Measurements from ENCODE around the gene PGBD5.

PGBD5 gene

DNA sequence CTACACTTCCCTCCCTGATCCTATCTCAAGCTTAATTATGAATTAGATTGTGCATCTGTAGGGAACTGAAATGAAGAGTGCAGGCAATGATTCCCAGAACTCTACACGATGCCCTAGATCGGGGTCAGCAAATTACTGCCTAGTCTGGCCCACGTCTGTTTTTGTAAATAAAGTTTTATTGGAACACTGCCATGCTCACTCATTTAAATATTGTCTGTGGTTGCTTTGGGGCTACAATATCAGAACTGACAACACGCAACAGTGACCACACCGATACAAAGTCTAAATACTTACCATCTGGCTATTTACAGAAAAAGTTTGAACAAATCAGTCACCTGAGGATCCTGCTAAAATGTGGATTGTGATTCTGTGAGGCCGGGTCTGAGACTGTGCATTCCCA is 74.1 kb downstream of the PGBD5 start:
- in situ Hi-C loops (cut with HindIII; ENCODE audit: low sequenced_read_pairs): no loop called here

DNA sequence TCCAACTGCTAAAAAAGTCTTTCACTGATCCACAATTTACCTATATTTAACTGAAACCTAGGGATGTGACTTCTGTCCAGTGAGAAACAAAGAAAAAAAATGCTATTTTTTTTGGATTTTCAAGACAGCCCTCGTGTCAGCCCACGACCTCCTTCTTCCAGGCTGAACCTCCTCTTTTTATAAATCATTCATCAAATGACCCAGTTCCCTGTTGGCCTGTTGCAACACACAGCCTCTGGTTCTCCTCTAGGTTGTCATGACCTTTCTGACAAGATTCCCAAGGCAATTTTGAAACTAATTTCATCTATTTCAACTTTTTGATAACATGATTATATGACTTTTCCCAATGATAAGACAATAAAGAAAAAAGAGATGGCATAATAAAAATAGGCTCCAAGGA is 74.6 kb downstream of the PGBD5 start:
- in situ Hi-C loops (cut with HindIII; ENCODE audit: low sequenced_read_pairs): no loop called here

DNA sequence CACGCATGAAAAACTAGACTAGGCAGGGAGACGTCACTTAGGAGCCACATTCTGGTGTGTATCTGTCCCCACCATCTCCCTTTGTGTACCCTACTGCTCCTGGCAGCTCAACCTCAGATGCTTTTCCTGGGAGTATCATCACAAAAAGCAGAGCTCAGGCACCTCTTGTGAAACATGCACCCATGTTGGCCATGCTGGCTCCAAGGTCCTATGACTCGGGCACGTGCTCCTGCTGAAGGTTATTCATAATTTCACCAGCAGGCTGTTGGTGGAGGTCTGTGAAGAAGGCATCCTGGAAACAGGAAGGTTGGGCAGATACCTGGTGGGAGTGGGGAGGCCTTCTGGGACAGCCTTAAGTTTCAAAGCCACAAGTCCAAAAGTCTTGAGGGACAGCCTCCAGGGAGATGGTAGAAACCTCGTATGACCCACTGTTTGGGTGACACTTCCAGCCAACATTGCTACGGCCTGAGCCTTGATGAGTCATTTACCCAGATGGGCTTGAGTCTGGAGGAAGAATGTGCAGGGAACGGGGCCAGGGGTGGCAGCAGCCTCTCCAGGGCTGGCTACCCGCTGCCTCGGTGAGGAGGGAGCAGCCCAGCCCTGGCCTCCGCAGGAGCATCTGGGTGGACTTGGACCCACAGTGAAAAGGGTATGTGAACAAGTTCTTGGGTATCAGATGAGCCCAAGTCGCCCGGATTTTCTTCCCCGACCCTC is 75.8 kb downstream of the PGBD5 start:
- in situ Hi-C loops (cut with HindIII; ENCODE audit: low sequenced_read_pairs): no loop called here

DNA sequence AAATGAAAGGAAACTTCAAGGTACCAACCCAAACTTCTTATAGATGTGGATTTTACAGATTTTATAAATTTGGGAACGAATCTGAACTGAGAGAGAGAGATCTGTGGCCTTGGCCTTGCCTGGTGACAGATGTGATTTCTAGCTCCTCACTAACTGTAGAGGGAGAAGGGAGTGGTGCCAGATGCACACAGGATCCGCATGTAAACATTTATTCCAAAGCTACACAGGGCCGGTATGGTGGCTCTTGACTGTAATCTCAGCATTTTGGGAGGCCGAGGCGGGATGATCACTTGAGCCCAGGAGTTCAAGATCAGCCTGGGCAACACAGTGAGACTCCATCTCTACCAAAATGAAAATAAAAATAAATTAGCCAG is 77.1 kb downstream of the PGBD5 start:
- in situ Hi-C loops (cut with HindIII; ENCODE audit: low sequenced_read_pairs): no loop called here

DNA sequence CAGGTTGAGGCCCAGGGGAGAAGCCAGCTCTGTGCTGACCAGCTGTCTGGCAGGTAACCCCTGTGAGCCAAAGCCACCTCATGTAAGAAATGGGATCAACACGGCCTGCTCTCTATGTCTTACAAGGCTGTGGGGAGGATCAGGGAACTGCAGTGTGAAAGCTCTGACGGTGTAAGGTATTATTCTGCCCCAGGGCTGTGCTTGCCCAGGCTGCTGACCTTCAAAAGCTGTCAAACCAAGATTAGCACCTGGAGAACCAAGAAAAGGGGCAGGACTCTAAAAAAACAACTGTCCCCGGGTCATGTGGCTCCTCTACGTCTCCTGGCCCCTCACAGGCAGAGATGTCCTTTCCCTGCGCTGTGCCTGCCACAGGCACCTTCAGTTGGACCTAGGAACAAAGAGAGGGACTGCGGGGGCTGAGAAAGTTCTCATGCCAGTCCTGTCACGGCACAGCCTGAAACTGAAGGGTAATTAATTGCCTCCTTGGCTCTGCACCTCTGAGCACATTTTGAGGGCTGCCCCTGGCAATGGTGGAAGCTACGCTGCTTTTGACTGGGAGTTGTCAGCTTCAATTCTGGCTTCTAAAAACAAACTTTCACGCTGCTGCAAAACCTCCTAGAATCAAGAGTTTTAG is 77.6 kb downstream of the PGBD5 start:
- in situ Hi-C loops (cut with HindIII; ENCODE audit: low sequenced_read_pairs): no loop called here

DNA sequence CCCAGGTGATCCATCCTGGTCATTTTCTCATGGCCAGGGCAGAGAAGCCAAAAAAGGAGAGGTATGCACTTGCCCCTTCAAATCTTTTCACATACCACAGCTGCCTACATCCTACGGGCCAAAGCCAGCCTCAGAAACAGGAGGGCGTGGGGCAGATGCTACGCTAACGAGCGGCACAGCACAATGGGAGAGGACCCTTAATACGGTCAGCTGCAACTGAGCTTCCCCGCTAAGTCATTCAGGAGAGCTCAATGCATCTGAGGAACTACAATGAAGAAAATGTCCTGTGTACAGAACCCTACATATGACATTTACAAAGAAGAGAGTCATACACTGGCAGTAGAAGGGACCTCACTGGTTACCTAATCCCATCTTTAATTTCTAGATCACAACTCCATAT is 78.2 kb downstream of the PGBD5 start:
- in situ Hi-C loops (cut with HindIII; ENCODE audit: low sequenced_read_pairs): no loop called here

DNA sequence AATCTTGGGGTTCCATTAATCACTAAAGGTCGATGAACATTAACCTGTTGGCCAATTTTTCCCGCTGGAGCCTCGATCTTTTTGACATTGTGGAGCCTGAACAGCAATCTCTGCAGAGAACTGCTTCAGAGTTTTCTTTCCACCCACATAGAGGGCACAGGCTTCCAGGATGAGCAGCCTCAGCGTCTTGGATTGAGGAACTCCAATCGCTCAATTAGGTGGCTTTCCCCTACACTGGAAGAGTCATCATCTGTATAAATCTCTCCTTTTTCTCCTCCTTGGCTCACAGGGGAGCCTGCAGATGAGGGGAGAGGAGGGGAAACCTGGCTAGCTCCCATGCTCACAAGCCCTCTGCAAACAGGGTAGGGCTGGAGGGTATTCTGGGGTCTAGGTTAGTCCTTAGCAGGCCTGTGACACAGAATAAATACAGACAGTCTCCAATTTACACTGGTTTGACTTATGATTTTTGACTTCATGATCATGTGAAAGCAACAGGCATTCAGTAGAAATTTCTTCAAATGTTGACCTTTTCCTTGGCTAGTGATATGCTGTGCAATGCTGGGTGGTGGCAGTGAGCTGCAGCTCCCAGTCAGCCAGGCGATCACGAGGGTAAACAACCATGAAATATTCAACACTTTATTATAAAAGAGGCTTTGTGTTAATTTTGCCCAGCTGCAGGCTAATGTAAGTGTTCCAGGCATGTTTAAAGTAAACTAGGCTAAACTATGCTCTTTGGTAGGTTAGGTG is 80.8 kb downstream of the PGBD5 start:
- in situ Hi-C loops (cut with HindIII; ENCODE audit: low sequenced_read_pairs): no loop called here

DNA sequence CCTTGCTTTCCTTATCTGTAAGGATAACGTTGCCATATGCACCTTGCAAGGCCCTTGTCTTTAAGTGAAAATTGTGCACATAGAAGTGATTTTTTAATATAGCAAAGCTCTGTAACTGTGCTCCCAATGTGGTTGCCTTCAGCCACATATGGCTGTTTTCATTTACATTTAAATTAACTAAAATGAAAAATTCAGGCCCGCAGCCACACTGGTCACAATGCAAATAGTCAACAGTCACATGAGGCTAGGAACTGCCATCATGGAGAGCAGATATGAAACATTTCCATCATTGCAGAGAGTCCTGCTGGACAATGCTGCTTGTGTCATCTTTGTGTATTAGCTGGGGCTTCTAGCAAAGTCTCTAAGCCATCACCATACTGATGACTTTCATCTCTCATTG is 83.4 kb downstream of the PGBD5 start:
- in situ Hi-C loops (cut with HindIII; ENCODE audit: low sequenced_read_pairs): no loop called here

DNA sequence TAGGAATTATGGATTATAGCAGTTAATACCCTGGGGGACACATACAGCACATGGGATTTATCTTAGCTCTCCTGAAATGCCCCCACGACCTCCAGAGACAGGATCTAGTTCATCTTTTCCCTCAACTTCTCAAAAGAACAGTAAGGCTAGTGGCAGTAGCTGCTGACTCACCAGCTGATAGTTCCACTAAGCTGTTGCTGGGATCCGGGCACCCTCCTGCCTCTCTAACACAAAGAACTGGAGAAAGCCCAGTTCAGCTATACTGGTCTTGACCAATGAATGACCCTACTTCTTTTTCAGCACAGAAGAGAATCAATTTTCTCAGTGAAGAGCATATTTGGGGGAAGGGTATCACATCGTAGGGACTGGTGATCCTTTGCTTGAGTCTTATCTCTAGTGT is 84.1 kb downstream of the PGBD5 start:
- in situ Hi-C loops (cut with HindIII; ENCODE audit: low sequenced_read_pairs): no loop called here

DNA sequence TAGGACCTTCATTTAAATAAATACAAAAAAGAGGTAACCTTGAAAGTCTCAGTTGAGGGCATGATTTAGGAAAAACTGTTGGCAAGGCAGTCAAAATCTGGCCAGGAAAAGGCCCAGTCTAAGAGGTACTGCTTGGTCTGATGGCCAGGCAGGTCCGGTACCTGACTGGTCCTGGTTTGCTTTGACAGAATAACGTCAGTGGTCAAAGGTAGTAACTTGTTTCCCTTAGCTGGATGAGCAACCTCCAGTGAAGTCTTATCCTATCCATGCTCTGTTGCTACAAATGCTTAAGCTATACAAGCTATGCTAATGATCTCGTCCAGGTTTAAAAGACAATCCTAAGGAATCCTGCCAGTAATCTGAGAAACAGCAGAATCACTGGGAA is 85.0 kb downstream of the PGBD5 start:
- in situ Hi-C loops (cut with HindIII; ENCODE audit: low sequenced_read_pairs): no loop called here

DNA sequence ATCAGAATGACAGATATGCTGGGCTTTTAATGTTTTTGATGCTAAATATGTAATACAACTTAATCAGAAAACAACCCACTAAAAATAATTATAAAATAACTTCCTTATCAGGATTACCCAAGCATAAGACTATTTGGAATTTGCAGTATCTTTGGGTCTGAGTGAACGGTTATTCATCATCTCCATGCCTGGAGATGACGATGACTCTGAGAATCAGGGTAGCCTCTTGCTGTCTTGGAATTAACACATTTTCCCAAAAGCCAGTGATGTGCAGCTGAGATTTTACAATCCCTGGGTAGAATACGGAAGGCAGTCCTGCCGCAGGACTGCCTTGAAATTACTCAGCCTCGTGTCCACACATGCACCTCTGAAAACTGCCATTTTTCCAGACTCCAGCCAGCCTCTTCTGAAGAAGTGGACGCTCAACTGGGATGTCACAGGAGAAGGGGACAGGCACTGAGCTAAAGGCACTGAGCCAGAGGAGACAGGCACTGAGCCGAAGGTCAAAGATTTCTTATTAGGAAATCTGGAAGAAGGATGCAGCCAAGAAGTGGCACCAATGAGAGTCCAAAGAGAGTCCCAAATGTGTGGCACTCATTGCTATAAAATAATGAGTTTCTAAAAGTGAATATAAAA is 85.5 kb downstream of the PGBD5 start:
- in situ Hi-C loops (cut with HindIII; ENCODE audit: low sequenced_read_pairs): no loop called here

DNA sequence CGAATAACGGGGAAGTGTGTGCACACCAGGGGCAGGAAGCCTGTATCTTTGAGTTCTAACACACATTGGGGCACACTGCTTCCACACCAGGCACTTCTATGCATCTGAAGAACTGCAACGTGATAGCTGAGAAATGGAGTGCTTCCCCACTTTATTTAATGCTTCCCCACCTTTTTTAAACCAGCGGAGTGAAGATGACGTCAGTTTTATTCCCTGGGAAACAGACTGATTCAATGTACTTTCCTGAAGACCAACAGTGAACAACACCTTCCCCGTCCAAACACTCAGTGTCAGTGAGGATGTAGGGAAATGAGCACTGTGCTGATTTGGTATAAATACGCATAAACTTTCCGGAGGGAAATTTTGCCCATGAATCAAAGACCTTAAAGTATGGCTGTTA is 87.1 kb downstream of the PGBD5 start:
- in situ Hi-C loops (cut with HindIII; ENCODE audit: low sequenced_read_pairs): no loop called here

DNA sequence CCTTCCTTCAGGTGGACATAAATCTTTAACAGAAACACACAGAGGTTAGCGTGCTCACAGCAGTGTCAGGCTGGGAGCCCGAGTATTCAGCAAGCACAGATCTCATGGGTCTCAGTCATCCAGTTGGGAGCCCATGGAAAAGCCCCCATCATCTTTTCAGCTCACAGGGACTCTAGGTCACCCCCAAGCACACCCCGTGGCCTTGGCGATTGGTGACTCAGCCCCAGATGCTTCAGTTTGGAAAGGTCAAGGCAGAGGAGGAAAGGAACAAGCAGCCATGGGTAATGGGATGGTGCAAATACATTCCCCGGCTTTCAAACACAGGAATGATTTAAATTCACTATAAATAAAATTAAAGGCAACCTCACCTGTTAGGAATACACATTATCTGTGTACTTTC is 88.9 kb downstream of the PGBD5 start:
- in situ Hi-C loops (cut with HindIII; ENCODE audit: low sequenced_read_pairs): no loop called here

DNA sequence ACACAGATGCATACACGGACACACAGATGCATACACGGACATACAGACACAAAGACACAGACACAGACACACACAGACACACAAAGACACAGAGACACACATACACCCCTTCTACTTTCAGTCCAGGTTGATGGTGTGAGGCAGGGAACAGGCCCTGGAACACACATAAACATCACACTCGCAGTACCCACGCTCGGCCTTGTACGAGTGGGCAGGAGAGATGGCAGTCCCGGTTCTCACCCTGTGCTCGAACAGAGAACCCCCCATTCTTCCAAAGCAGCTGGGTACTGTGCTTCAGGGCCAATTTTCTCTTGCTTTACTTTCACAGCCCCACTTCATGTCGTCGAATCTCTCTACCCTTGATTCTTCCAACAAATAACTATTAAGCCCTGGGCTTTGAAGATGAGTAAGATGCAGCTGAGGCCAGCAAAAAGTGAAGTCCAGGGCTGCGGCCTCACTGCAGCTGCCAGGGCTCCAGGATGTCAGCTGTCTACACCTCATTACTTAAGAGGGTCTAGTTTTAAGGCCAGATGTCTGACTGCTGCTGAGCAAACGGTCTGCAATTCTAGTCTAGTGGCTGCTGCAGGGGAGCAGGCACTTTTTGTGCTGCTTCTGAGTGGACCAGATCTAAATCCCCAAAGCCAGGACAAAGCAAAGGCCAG is 90.1 kb downstream of the PGBD5 start:
- in situ Hi-C loops (cut with HindIII; ENCODE audit: low sequenced_read_pairs): no loop called here

DNA sequence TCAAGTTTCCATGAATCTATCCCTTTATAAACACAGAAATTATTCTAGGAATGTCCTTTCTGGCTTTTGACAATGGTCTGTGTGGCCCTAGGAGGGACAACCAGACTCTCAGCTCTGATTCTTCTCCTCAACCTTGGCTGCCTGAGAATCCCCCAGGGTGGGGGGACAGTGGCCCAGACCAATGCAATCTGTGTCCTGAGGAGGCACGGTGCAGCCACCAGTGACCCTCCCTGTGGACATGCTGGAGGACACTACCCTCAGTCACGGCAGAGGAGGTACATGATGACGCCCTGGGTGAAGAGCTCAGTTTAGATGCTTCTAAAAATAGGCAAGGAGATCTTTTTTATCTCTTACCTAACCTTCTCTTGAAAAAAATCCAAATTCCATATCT is 91.7 kb downstream of the PGBD5 start:
- in situ Hi-C loops (cut with HindIII; ENCODE audit: low sequenced_read_pairs): no loop called here

DNA sequence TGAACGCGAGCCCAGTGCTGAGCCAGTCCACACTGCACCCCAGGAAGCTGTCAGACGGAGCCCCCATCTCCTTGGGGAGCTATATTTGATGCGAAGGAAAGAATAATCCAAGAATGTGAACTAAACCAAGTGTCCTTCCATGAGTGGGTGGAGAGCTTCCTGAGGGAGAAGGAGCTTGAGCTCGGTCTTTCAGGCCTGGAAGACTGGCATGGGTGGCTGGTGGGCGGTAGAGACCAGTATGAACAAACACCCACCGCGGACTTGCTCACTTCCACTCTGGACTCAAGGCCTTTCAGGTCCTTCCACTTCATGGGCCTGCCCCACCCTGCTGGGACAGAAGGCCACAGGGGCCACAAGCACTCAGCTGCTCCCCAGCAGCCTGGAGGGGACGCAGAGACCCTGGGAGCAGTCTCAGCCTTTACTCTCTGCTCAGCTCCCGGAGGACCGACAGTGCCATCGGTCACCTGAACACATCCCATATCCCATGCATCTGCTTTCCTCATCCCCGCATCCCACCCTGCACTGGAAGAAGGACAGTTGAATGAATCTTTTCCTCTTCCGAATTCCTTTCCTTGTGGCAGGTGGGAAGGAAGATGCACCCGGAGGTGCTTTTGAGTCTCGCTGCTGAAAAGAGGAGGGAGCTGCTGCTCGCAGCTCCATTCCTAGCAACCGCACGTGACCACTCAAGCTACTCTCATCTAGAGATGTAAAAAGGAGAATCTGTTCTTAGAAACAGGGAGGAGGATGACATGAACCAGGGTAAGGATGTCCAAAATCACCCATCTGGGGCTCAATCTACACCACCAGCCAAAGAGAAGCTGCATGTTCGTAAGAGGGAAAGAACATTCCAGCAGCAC is 92.3 kb downstream of the PGBD5 start:
- in situ Hi-C loops (cut with HindIII; ENCODE audit: low sequenced_read_pairs): no loop called here

DNA sequence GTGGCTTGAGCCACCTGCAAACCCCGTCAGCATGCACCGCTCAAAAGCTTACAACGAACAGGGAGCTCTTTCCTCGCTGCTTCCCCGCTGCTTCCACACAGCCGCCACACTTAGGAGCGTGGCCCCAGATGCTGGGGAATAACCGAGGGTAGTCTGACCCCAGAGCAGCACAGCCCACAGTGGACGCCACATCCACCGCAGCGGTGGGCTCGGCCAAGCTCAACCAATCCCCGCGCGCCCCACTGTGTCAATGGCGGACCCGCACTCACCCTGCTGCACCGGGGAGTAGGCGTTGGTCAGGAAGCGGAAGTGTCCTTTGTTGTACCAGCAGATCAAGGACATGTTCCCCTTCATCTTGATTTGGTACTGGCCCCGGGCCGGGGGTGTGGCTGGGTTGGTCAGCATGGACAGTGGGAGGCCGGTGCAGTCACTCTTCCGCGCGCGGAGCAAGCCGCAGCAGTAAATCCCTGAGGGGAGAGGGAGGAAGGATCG is 93.5 kb downstream of the PGBD5 start:
- in situ Hi-C loops (cut with HindIII; ENCODE audit: low sequenced_read_pairs): no loop called here

DNA sequence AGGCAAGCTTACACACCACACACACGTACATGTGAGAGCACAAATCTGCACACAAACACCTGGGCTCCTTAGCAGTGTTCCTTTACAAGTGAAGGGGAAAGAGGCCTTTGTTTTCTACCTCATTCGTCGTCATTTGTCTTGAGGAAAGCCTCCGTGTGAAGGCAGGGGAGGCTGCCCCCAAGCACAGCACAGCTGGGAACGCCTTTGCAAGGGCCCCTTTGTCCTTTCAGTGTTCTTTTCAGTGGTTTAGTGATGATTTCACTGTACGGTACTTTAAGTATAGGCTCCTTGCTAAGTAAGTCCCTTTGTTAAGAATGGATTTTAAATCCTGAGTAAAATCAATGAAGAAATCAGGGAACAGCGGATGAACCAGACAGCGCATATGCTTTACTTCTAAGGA is 94.1 kb downstream of the PGBD5 start:
- in situ Hi-C loops (cut with HindIII; ENCODE audit: low sequenced_read_pairs): no loop called here

DNA sequence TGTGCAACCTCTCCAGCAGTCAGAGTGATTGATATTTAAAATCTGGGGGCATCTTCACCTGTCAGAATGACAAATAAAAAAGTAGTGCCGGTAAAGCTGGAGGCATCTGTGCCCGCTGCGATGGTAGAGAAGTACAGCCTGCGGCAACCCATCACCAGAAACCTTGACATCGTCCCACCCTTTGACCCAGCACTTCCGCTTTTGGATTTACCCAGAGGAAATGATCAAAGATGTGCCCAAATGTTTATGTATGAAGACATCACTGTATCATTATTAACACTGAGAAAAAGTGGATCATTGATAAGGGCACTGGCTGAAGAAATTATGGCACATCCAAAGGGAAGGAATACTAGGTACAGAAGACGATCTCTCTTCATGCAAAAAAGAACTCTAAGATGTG is 96.0 kb downstream of the PGBD5 start:
- in situ Hi-C loops (cut with HindIII; ENCODE audit: low sequenced_read_pairs): no loop called here

DNA sequence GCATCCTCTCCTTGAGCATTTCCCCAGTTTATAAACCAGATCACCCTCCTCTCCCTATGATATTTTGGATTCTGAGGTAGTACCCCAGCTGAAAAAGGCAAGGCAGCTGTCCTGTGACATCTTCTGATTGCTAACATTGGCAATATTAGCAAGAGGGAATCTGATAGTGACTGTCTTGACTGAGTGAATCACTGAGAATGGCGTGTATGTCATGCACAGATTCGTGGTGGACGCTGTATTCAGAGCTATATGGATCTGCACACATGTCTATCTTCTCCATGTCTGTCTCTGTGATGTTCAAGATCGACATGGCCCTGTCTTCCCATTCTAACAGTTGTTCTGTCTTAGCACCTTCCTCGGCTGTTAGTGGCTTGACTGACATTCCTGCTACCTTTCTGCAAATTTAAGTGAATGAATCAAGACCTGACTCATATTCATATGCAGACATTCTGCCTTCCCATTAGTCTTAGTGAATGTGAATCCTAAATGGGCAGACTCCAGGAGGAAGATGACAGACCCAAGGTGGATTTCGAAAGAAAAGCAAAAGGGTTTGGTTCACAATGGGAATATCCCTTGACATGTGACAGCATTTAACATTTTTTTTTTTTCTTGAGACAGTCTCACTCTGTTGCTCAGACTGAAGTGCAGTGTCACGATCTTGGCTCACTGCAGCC is 97.7 kb downstream of the PGBD5 start:
- in situ Hi-C loops (cut with HindIII; ENCODE audit: low sequenced_read_pairs): no loop called here

All from DLD1 (cell line).